IMR-90 (cell line): ENCODE results near the gene FCSK. TPM values are rescaled to one million over a fixed set of nuclear protein-coding genes. Genes with fewer than 3 reads are reported as not detected.

Experiments
- ATAC-seq: fragments of 200-7000 bp; cut with Tn5 transposase; 2 replicates; pipeline ENCODE4 v1.9.1; 2020; ENCODE audit warnings: low read depth, mild to moderate bottlenecking, moderate library complexity
- BruUV-seq: library from RNA; stranded (reverse); fragments of 400-500 nt; replicated peaks from 2 replicates; lab custom pipeline; 2021; lab: Mats Ljungman, UMichigan
- CTCF ChIA-PET: fragments of 300-600 bp; formaldehyde crosslinking; extraction: SDS; loops from one replicate; lab custom pipeline; 2021; ENCODE audit warnings: antibody characterized with exemption; lab: Yijun Ruan, JAX
- POLR2A ChIA-PET: fragments of 300-600 bp; sonication (Branson Sonifier 250); formaldehyde crosslinking; loops from one replicate; lab custom pipeline; 2022; ENCODE audit warnings: antibody characterized with exemption; ENCODE audit not compliant: unreplicated experiment; lab: Charles Lee
- DNase-seq: peaks from one replicate; pipeline ENCODE4 v3.0.0; 2013
- H2AFZ ChIP-seq: replicated peaks from 2 replicates; pipeline ENCODE3; 2013; ENCODE audit warnings: low read length, mild to moderate bottlenecking; ENCODE audit not compliant: poor library complexity
- H2AK5ac ChIP-seq: 2 replicates; pipeline ENCODE4 v1.6.1; 2013; ENCODE audit warnings: low read depth, low read length, inconsistent platforms
- H2AK9ac ChIP-seq: replicated peaks from 2 replicates; pipeline ENCODE3; 2013; ENCODE audit warnings: mild to moderate bottlenecking, low read depth, low read length, moderate library complexity; ENCODE audit not compliant: poor library complexity
- H2BK120ac ChIP-seq: 2 replicates; pipeline ENCODE4 v1.6.1; 2013; ENCODE audit warnings: low read depth, low read length, inconsistent platforms
- H2BK15ac ChIP-seq: 3 replicates; pipeline ENCODE4 v1.6.1; 2013; ENCODE audit warnings: low read depth, low read length, inconsistent platforms
- H2BK20ac ChIP-seq: 2 replicates; pipeline ENCODE4 v1.6.1; 2013; ENCODE audit warnings: low read depth, mild to moderate bottlenecking, inconsistent platforms, low read length, moderate library complexity
- H2BK5ac ChIP-seq: 2 replicates; pipeline ENCODE4 v1.6.1; 2013; ENCODE audit warnings: mild to moderate bottlenecking, low read depth, low read length, inconsistent platforms; ENCODE audit not compliant: poor library complexity, severe bottlenecking
- H3K14ac ChIP-seq: replicated peaks from 2 replicates; pipeline ENCODE4 v1.6.1; 2013; ENCODE audit warnings: low read depth, low read length, inconsistent platforms
- H3K18ac ChIP-seq: 2 replicates; pipeline ENCODE4 v1.6.1; 2013; ENCODE audit warnings: low read depth, low read length, control low read depth
- H3K23ac ChIP-seq: 2 replicates; pipeline ENCODE4 v1.6.1; 2013; ENCODE audit warnings: low read depth, low read length, inconsistent platforms
- H3K27ac ChIP-seq: 2 replicates; pipeline ENCODE4 v1.5.1; 2013; ENCODE audit warnings: mild to moderate bottlenecking, control low read depth, low read length; ENCODE audit not compliant: insufficient read depth
- H3K27me3 ChIP-seq: 2 replicates; pipeline ENCODE4 v1.6.1; 2013; ENCODE audit warnings: low read length; ENCODE audit not compliant: control insufficient read depth, insufficient read depth
- H3K36me3 ChIP-seq: 2 replicates; pipeline ENCODE4 v1.6.1; 2013; ENCODE audit warnings: low read length, mixed read lengths; ENCODE audit not compliant: control insufficient read depth, insufficient read depth
- H3K4ac ChIP-seq: 2 replicates; pipeline ENCODE4 v1.6.1; 2013; ENCODE audit warnings: low read depth, low read length, inconsistent platforms
- H3K4me1 ChIP-seq: 2 replicates; pipeline ENCODE4 v1.6.1; 2013; ENCODE audit warnings: low read length, mixed read lengths; ENCODE audit not compliant: control insufficient read depth, insufficient read depth
- H3K4me2 ChIP-seq: 2 replicates; pipeline ENCODE4 v1.6.1; 2013; ENCODE audit warnings: low read depth, mild to moderate bottlenecking, control low read depth, low read length, moderate library complexity
- H3K4me3 ChIP-seq: 2 replicates; pipeline ENCODE4 v1.5.1; 2013; ENCODE audit warnings: low read depth, mild to moderate bottlenecking, control low read depth, low read length, moderate library complexity; ENCODE audit not compliant: insufficient read depth
- H3K56ac ChIP-seq: 2 replicates; pipeline ENCODE4 v1.6.1; 2013; ENCODE audit warnings: low read length, inconsistent platforms; ENCODE audit not compliant: insufficient read depth; ENCODE audit errors: extremely low read depth
- H3K79me1 ChIP-seq, 2 experiments: 2 replicates each; pipeline ENCODE4 v1.6.1; 2013; ENCODE audit warnings: low read length in 2 of 2, inconsistent platforms in 1 of 2, low read depth in 1 of 2
- H3K9ac ChIP-seq: 2 replicates; pipeline ENCODE4 v1.6.1; 2013; ENCODE audit warnings: low read depth, low read length, control low read depth
- H3K9me1 ChIP-seq: 2 replicates; pipeline ENCODE4 v1.6.1; 2013; ENCODE audit warnings: low read length, inconsistent platforms; ENCODE audit not compliant: insufficient read depth
- H3K9me3 ChIP-seq: 2 replicates; pipeline ENCODE4 v1.6.1; 2013; ENCODE audit warnings: low read length; ENCODE audit not compliant: control insufficient read depth, insufficient read depth
- H4K20me1 ChIP-seq: 2 replicates; pipeline ENCODE4 v1.6.1; 2013; ENCODE audit warnings: low read length, inconsistent platforms; ENCODE audit not compliant: insufficient read depth
- H4K5ac ChIP-seq: 2 replicates; pipeline ENCODE4 v1.6.1; 2013; ENCODE audit warnings: mild to moderate bottlenecking, low read depth, low read length, control low read depth
- H4K8ac ChIP-seq, 2 experiments: 2 replicates each; pipeline ENCODE4 v1.6.1; 2013; ENCODE audit warnings: low read depth in 2 of 2, low read length in 2 of 2, control low read depth in 1 of 2, inconsistent platforms in 1 of 2
- H4K91ac ChIP-seq: 2 replicates; pipeline ENCODE4 v1.6.1; 2013; ENCODE audit warnings: low read depth, low read length, inconsistent platforms; ENCODE audit not compliant: insufficient read depth
- BHLHE40 ChIP-seq: fragments of 150-350 bp; IDR thresholded peaks from 2 replicates; pipeline ENCODE4 v1.6.1; 2016; ENCODE audit warnings: mild to moderate bottlenecking, low read depth, low read length
- CTCF ChIP-seq: conservative IDR thresholded peaks from 2 replicates; pipeline ENCODE4 v1.5.1; 2012; ENCODE audit warnings: mild to moderate bottlenecking, low read depth, low read length, improper control_type of control experiment
- FOS ChIP-seq: fragments of 150-350 bp; IDR thresholded peaks from 2 replicates; pipeline ENCODE4 v1.6.1; 2016; ENCODE audit warnings: low read depth, low read length
- MXI1 ChIP-seq: IDR thresholded peaks from 2 replicates; pipeline ENCODE4 v1.6.1; 2012; ENCODE audit warnings: low read depth, mild to moderate bottlenecking, low read length, moderate library complexity, borderline replicate concordance
- NFE2L2 ChIP-seq: fragments of 150-350 bp; IDR thresholded peaks from 2 replicates; pipeline ENCODE4 v1.6.1; 2016; ENCODE audit warnings: low read depth, mild to moderate bottlenecking, low read length
- RAD21 ChIP-seq: IDR thresholded peaks from 2 replicates; pipeline ENCODE4 v1.6.1; 2012; ENCODE audit warnings: low read length, improper control_type of control experiment
- RCOR1 ChIP-seq: IDR thresholded peaks from 2 replicates; pipeline ENCODE4 v1.6.1; 2012; ENCODE audit warnings: mild to moderate bottlenecking, low read length, improper control_type of control experiment; ENCODE audit not compliant: insufficient replicate concordance
- WGBS, 2 experiments: methylation state at CpG; one replicate each; pipeline versions ENCODE4 v1.1.5 to v1.1.7; 2013; ENCODE audit warnings: missing lambda C conversion rate in 2 of 2; ENCODE audit not compliant: insufficient read length in 1 of 2; ENCODE audit errors: extremely low coverage in 2 of 2; 5-methylcytosine and 5-hydroxymethylcytosine counted together
- dilution Hi-C: fragments of 300-500 bp; cut with HindIII; formaldehyde crosslinking; loops from one replicate; pipeline ENCODE4 v1.14.3; 2018; ENCODE audit warnings: low sequenced_read_pairs; ENCODE audit not compliant: unreplicated experiment
- in situ Hi-C: fragments of 300-500 bp; cut with MboI; formaldehyde crosslinking; loops from 3 replicates; pipeline ENCODE4 v1.14.3; 2019; ENCODE audit warnings: low sequenced_read_pairs, inconsistent platforms, mixed read lengths
- intact Hi-C: fragments of 100-400 bp; cut with micrococcal nuclease; formaldehyde crosslinking; loops from 2 replicates; pipeline ENCODE4 v1.10.0; 2022
- polyA plus RNA-seq, 3 experiments: library from polyadenylated mRNA; depleted of rRNA; stranded (reverse); fragments of >200 nt; gene quantifications; 2 replicates each; pipeline ENCODE4 v1.2.3, GENCODE V29; 2012; ENCODE audit warnings: low replicate concordance in 1 of 3
- total RNA-seq: library from RNA; depleted of rRNA; stranded (reverse); fragments of >200 nt; gene quantifications from 2 replicates; pipeline ENCODE4 v1.2.3, GENCODE V29; 2012
- TF ChIP-seq, protein P1 (sequence below): fragments of 150-350 bp; IDR thresholded peaks from 2 replicates; pipeline ENCODE4 v1.6.1; 2016; ENCODE audit warnings: low read depth, mild to moderate bottlenecking, low read length, moderate library complexity, borderline replicate concordance

FCSK gene
- total and polyA plus RNA-seq, 2 of the 4 experiments (the other 2 are of a cell fraction) = 6.1 to 7.2 TPM

- Histone ChIP-seq H3K4me1 (peaks cover 6% of the 10 kb centered on the region), H3K18ac (no peak overlapping the region), H2BK15ac (no peak overlapping the region), H3K27me3 (no peaks in the 10 kb centered on the region), H2BK120ac (no peak overlapping the region), H3K9me3 (no peaks in the 10 kb centered on the region), H4K91ac (no peak overlapping the region), H3K79me1 (peaks cover 8 to 49% of the 10 kb centered on the region in 2 experiments; a peak in 3 of 4 replicates), H3K9ac (no peak overlapping the region), H3K9me1 (peaks cover 3% of the 10 kb centered on the region; the same call in 1 of the 2 replicates), H2BK20ac (no peak overlapping the region), H4K8ac (no peak overlapping the region), H4K5ac (no peak overlapping the region), H3K36me3 (peaks cover 24% of the 10 kb centered on the region), H3K27ac (no peak overlapping the region), H2AFZ (no peak overlapping the region), H3K14ac (no peak overlapping the region), H3K4me2 (peak overlapping the region; percentile 61), H2AK9ac (no peak overlapping the region), H2AK5ac (no peak overlapping the region), H3K4me3 (no peak overlapping the region), H3K4ac (no peak overlapping the region), H3K56ac (no peak overlapping the region), H2BK5ac (no peak overlapping the region), H4K20me1 (peaks cover 55% of the 10 kb centered on the region), H3K23ac (no peak overlapping the region)
- POLR2A ChIA-PET = no interaction called here
- TF ChIP-seq BHLHE40 (no peak), FOS (no peak), NFE2L2 (no peak), CTCF (no peak), RCOR1 (no peak), RAD21 (no peak), MXI1 (no peak)
- TF ChIP-seq, protein P1, sequence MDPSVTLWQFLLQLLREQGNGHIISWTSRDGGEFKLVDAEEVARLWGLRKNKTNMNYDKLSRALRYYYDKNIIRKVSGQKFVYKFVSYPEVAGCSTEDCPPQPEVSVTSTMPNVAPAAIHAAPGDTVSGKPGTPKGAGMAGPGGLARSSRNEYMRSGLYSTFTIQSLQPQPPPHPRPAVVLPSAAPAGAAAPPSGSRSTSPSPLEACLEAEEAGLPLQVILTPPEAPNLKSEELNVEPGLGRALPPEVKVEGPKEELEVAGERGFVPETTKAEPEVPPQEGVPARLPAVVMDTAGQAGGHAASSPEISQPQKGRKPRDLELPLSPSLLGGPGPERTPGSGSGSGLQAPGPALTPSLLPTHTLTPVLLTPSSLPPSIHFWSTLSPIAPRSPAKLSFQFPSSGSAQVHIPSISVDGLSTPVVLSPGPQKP = no peak
- WGBS, 2 experiments = 90% methylated on average over 2 of the region's 6 CpGs; no CpG with 5 or more reads in 1 of the 2 experiments
- ATAC-seq (no peak), DNase-seq (no peak)
- in situ Hi-C loops (no loop called here), dilution Hi-C loops (no loop called here), intact Hi-C loops (no loop called here)
- CTCF ChIA-PET = no interaction called here
- BruUV-seq = no TSS peak
These were observed 72.0 kb downstream of the FCSK start for GRCh38 chr16:70526403-70526802.
